ENCODE results near the gene SPRED2.

Gene SPRED2

DNA sequence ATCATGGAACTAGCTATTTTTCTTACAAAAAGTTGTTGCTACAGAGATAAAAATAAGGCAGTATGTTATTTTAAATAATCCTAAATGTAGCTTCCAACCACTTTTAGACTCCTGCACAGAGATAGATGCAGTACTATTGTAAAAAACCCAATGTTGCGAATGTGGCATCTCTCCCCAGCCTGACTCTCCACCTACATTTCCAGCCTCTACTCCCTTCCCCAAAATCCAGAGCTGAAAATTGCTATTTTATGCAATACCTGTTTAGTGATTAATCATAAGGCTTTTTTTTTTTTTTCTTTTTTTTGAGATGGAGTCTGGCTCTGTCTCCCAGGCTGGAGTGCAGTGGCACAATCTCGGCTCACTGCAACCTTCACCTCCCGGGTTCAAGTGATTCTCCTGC lies 39.4 kb downstream of the SPRED2 start:
- Histone ChIP-seq H2AFZ (ENCODE audit: low read depth, low read length) (no peak overlapping the region), H3K4me2 (ENCODE audit: insufficient read depth, low read length) (no peak overlapping the region), H3K9ac (ENCODE audit: low read depth, low read length) (no peak overlapping the region), H3K27me3 (ENCODE audit: insufficient read depth, low read length, poor library complexity) (no peaks in the 10 kb centered on the region), H3K4me1 (ENCODE audit: insufficient read depth, low read length) (peaks cover 12% of the 10 kb centered on the region; the same call in 1 of the 2 replicates), H4K20me1 (ENCODE audit: insufficient read depth, low read length) (peaks cover 87% of the 10 kb centered on the region), H3K9me3 (ENCODE audit: insufficient read depth, low read length, severe bottlenecking) (no peaks in the 10 kb centered on the region), H3K79me2 (ENCODE audit: insufficient read depth, low read length) (peaks cover 100% of the 10 kb centered on the region), H3K27ac (ENCODE audit: low read length) (no peak overlapping the region), H3K4me3 (ENCODE audit: low read depth in 1 of 2, low read length in 2 of 2) (no peak overlapping the region), H3K36me3 (ENCODE audit: insufficient read depth, low read length) (no peaks in the 10 kb centered on the region)
- no peak for TF ChIP-seq EZH2 (IDR thresholded peaks at IDR 0.05; ENCODE audit: borderline replicate concordance, low read depth, low read length, severe bottlenecking)
- no peak for ATAC-seq (ENCODE audit: insufficient read depth, low read depth)
- DNase-seq, result no peak

DNA sequence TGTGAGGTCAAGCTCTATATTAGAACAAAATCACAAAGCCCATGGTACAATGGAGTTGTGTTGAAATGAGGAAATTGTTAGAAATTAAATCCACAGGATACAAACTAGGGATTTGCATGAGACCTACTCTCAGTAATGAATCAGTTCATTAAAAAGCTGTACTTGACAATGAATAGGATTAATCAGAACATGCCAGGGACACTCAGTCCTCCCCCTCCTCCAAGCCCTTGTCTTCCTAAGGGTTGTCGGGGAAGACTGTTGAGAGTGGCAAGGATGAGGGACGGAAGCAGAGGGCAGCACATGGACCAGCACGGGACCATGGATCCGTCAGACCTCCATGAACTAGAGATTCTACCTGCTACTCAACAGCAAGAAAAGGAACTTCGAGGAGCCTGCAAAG lies 39.8 kb downstream of the SPRED2 start:
- Histone ChIP-seq H3K4me3 (ENCODE audit: low read depth in 1 of 2, low read length in 2 of 2) (no peak overlapping the region), H4K20me1 (ENCODE audit: insufficient read depth, low read length) (peaks cover 86% of the 10 kb centered on the region), H3K4me2 (ENCODE audit: insufficient read depth, low read length) (no peak overlapping the region), H3K27ac (ENCODE audit: low read length) (0 out of 2 replicates have a peak overlapping the region, but pooled peaks have one; percentile 13), H3K79me2 (ENCODE audit: insufficient read depth, low read length) (peaks cover 98% of the 10 kb centered on the region), H3K9me3 (ENCODE audit: insufficient read depth, low read length, severe bottlenecking) (no peaks in the 10 kb centered on the region), H3K27me3 (ENCODE audit: insufficient read depth, low read length, poor library complexity) (no peaks in the 10 kb centered on the region), H3K4me1 (ENCODE audit: insufficient read depth, low read length) (peaks cover 9% of the 10 kb centered on the region; the same call in 1 of the 2 replicates), H3K36me3 (ENCODE audit: insufficient read depth, low read length) (no peaks in the 10 kb centered on the region), H3K9ac (ENCODE audit: low read depth, low read length) (no peak overlapping the region), H2AFZ (ENCODE audit: low read depth, low read length) (no peak overlapping the region)
- TF ChIP-seq EZH2 (IDR thresholded peaks at IDR 0.05; ENCODE audit: borderline replicate concordance, low read depth, low read length, severe bottlenecking), result no peak
- TF ChIP-seq, protein P1, sequence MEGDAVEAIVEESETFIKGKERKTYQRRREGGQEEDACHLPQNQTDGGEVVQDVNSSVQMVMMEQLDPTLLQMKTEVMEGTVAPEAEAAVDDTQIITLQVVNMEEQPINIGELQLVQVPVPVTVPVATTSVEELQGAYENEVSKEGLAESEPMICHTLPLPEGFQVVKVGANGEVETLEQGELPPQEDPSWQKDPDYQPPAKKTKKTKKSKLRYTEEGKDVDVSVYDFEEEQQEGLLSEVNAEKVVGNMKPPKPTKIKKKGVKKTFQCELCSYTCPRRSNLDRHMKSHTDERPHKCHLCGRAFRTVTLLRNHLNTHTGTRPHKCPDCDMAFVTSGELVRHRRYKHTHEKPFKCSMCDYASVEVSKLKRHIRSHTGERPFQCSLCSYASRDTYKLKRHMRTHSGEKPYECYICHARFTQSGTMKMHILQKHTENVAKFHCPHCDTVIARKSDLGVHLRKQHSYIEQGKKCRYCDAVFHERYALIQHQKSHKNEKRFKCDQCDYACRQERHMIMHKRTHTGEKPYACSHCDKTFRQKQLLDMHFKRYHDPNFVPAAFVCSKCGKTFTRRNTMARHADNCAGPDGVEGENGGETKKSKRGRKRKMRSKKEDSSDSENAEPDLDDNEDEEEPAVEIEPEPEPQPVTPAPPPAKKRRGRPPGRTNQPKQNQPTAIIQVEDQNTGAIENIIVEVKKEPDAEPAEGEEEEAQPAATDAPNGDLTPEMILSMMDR (IDR thresholded peaks at IDR 0.05; ENCODE audit: borderline replicate concordance, extremely low read depth, low read length, poor library complexity, severe bottlenecking), result no peak
- no peak for DNase-seq
- ATAC-seq (ENCODE audit: insufficient read depth, low read depth), result no peak

DNA sequence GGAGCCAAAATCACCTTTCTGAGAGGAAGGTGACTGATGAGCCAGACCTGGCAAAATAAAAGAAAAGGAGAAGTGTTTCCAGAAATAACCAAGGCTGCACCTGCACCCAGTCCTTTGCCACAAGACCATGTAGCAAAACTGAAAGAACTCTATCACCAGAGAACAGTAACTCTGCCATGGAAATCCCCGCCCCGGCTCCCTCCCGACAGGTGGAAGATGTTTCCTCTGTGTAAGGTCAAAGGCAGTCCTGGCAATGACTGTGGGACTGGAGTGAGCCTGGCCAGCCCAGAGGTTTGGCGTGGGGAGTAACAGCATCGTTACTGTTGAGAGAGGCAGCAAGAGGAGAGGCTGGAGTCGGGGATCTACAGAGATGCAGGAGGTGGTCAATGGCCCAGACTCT lies 42.3 kb downstream of the SPRED2 start:
- H4K20me1 ChIP-seq (ENCODE audit: insufficient read depth, low read length), result peaks cover 77% of the 10 kb centered on the region
- ATAC-seq (ENCODE audit: insufficient read depth, low read depth), result peak; percentile 53; the same call in 2 of the 3 replicates
- H3K4me2 ChIP-seq (ENCODE audit: insufficient read depth, low read length), result no peak overlapping the region
- peaks cover 96% of the 10 kb centered on the region for H3K79me2 ChIP-seq (ENCODE audit: insufficient read depth, low read length)
- H3K27me3 ChIP-seq (ENCODE audit: insufficient read depth, low read length, poor library complexity), result no peaks in the 10 kb centered on the region
- H3K4me1 ChIP-seq (ENCODE audit: insufficient read depth, low read length), result peaks cover 16% of the 10 kb centered on the region
- no peak overlapping the region for H3K27ac ChIP-seq (ENCODE audit: low read length)
- H3K4me3 ChIP-seq (ENCODE audit: low read depth in 1 of 2, low read length in 2 of 2), result no peak overlapping the region
- H3K9ac ChIP-seq (ENCODE audit: low read depth, low read length), result no peak overlapping the region
- TF ChIP-seq, protein P1 (IDR thresholded peaks at IDR 0.05; ENCODE audit: borderline replicate concordance, extremely low read depth, low read length, poor library complexity, severe bottlenecking), result no peak
- no peak for TF ChIP-seq EZH2 (IDR thresholded peaks at IDR 0.05; ENCODE audit: borderline replicate concordance, low read depth, low read length, severe bottlenecking)
- H2AFZ ChIP-seq (ENCODE audit: low read depth, low read length), result no peak overlapping the region
- no peaks in the 10 kb centered on the region for H3K9me3 ChIP-seq (ENCODE audit: insufficient read depth, low read length, severe bottlenecking)
- no peaks in the 10 kb centered on the region for H3K36me3 ChIP-seq (ENCODE audit: insufficient read depth, low read length)
- DNase-seq, result no peak

DNA sequence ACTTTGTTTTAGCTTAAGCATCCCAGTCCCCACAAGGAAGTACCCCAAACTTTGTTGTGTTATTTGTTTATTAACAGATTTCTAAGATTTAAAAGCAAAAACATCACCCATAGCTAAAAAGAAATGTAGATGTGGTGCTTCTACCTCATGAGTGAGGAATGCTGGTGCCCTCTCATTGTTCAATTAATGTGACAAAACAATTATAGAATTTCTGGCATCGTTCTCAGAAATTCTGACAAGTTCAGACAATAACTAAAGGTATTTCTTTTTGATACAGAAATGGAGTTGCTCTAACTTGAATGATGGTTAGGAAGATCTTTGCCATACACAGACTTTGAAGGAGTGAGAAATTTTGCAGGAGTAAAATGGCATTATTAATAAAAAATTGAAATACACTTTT lies 42.9 kb downstream of the SPRED2 start:
- no peak for DNase-seq
- no peak overlapping the region for H3K4me2 ChIP-seq (ENCODE audit: insufficient read depth, low read length)
- no peak overlapping the region for H3K27ac ChIP-seq (ENCODE audit: low read length)
- no peaks in the 10 kb centered on the region for H3K36me3 ChIP-seq (ENCODE audit: insufficient read depth, low read length)
- ATAC-seq (ENCODE audit: insufficient read depth, low read depth), result no peak
- no peaks in the 10 kb centered on the region for H3K9me3 ChIP-seq (ENCODE audit: insufficient read depth, low read length, severe bottlenecking)
- H3K79me2 ChIP-seq (ENCODE audit: insufficient read depth, low read length), result peaks cover 95% of the 10 kb centered on the region
- no peaks in the 10 kb centered on the region for H3K27me3 ChIP-seq (ENCODE audit: insufficient read depth, low read length, poor library complexity)
- no peak overlapping the region for H2AFZ ChIP-seq (ENCODE audit: low read depth, low read length)
- H4K20me1 ChIP-seq (ENCODE audit: insufficient read depth, low read length), result peaks cover 75% of the 10 kb centered on the region
- no peak overlapping the region for H3K4me3 ChIP-seq (ENCODE audit: low read depth in 1 of 2, low read length in 2 of 2)
- no peak for TF ChIP-seq EZH2 (IDR thresholded peaks at IDR 0.05; ENCODE audit: borderline replicate concordance, low read depth, low read length, severe bottlenecking)
- H3K4me1 ChIP-seq (ENCODE audit: insufficient read depth, low read length), result peaks cover 22% of the 10 kb centered on the region
- H3K9ac ChIP-seq (ENCODE audit: low read depth, low read length), result no peak overlapping the region

Measured in DND-41 (cell line).